H1 (cell line): ENCODE results near the gene UBQLN4. TPM values are rescaled to one million over a fixed set of nuclear protein-coding genes. Genes with fewer than 3 reads are reported as not detected.

Experiments
- CTCF ChIA-PET: fragments of 300-600 bp; sonication (Branson Sonifier 250); formaldehyde crosslinking; loops from one replicate; lab custom pipeline; 2021; ENCODE audit not compliant: partially characterized antibody; lab: Charles Lee
- POLR2A ChIA-PET: fragments of 300-600 bp; sonication (Branson Sonifier 250); formaldehyde crosslinking; loops from one replicate; lab custom pipeline; 2021; ENCODE audit warnings: inconsistent platforms; ENCODE audit not compliant: partially characterized antibody; lab: Charles Lee
- DNase-seq, 2 experiments: peaks; one replicate each; pipeline versions ENCODE4 v3.0.0 to v3.0.0-alpha.2; 2010 to 2022; ENCODE audit warnings: low spot score in 2 of 2, low read depth in 1 of 2, mixed read lengths in 1 of 2
- FAIRE-seq: peaks from 2 replicates; lab custom pipeline; 2011; peaks lifted over from hg19 to GRCh38; lab: Jason Lieb, UNC
- H2AFZ ChIP-seq: 2 replicates; pipeline ENCODE4 v1.8.1; 2012; ENCODE audit warnings: low read length, inconsistent platforms
- H2AK5ac ChIP-seq: 2 replicates; pipeline ENCODE4 v1.6.1; 2013; ENCODE audit warnings: low read depth, low read length
- H2BK120ac ChIP-seq: replicated peaks from 2 replicates; pipeline ENCODE3; 2013; ENCODE audit warnings: low read depth, low read length, inconsistent platforms
- H2BK12ac ChIP-seq: 2 replicates; pipeline ENCODE4 v1.6.1; 2013; ENCODE audit warnings: low read depth, low read length
- H2BK15ac ChIP-seq: 2 replicates; pipeline ENCODE4 v1.6.1; 2013; ENCODE audit warnings: low read length
- H2BK20ac ChIP-seq: 2 replicates; pipeline ENCODE4 v1.6.1; 2013; ENCODE audit warnings: low read length
- H2BK5ac ChIP-seq: 2 replicates; pipeline ENCODE4 v1.6.1; 2013; ENCODE audit warnings: low read depth, low read length
- H3K14ac ChIP-seq: 2 replicates; pipeline ENCODE4 v1.6.1; 2013; ENCODE audit warnings: inconsistent platforms; ENCODE audit not compliant: insufficient read length
- H3K18ac ChIP-seq: 2 replicates; pipeline ENCODE4 v1.6.1; 2013; ENCODE audit warnings: low read length; ENCODE audit errors: extremely low read depth
- H3K23ac ChIP-seq: 2 replicates; pipeline ENCODE4 v1.6.1; 2013; ENCODE audit warnings: inconsistent platforms; ENCODE audit not compliant: insufficient read length
- H3K23me2 ChIP-seq: 2 replicates; pipeline ENCODE4 v1.6.1; 2013; ENCODE audit warnings: low read depth, low read length
- H3K27ac ChIP-seq: 2 replicates; pipeline ENCODE4 v1.6.1; 2011; ENCODE audit warnings: low read depth, low read length, inconsistent platforms
- H3K27me3 ChIP-seq, 4 experiments: replicated peaks in 1 of 4; 1 replicate in 1 of 4; 2 replicates in 3 of 4; pipeline versions ENCODE4 v1.6.1 to v1.8.1; 2011 to 2013; ENCODE audit warnings: low read length in 3 of 4, mild to moderate bottlenecking in 3 of 4, inconsistent platforms in 2 of 4, mixed read lengths in 2 of 4, moderate library complexity in 1 of 4; ENCODE audit not compliant: control insufficient read depth in 3 of 4, insufficient read depth in 3 of 4; ENCODE audit errors: extremely low read depth in 1 of 4
- H3K36me3 ChIP-seq, 4 experiments: 2 replicates each; pipeline versions ENCODE4 v1.6.1 to v1.8.1; 2011 to 2013; ENCODE audit warnings: mild to moderate bottlenecking in 4 of 4, low read length in 3 of 4, moderate library complexity in 2 of 4, control low read depth in 1 of 4, inconsistent platforms in 1 of 4; ENCODE audit not compliant: insufficient read depth in 4 of 4, control insufficient read depth in 2 of 4
- H3K4ac ChIP-seq: replicated peaks from 2 replicates; pipeline ENCODE3; 2013; ENCODE audit warnings: low read length, low read depth, mixed read lengths, inconsistent platforms; ENCODE audit not compliant: insufficient read length
- H3K4me1 ChIP-seq, 4 experiments: replicated peaks in 1 of 4; 1 replicate in 1 of 4; 2 replicates in 3 of 4; pipeline versions ENCODE4 v1.6.1 to v1.8.1; 2011 to 2013; ENCODE audit warnings: low read length in 3 of 4, inconsistent platforms in 2 of 4, mixed read lengths in 1 of 4; ENCODE audit not compliant: insufficient read depth in 4 of 4, control insufficient read depth in 3 of 4
- H3K4me2 ChIP-seq, 2 experiments: 2 replicates each; pipeline versions ENCODE4 v1.6.1 to v1.8.1; 2011 to 2013; ENCODE audit warnings: low read depth in 2 of 2, low read length in 2 of 2, control low read depth in 1 of 2, inconsistent platforms in 1 of 2, mild to moderate bottlenecking in 1 of 2; ENCODE audit not compliant: insufficient read depth in 1 of 2
- H3K4me3 ChIP-seq, 4 experiments: fragments of 200-600, 300-600 bp in 1 of 4; sonication (generic), shearing (Covaris generic), sonication (Bioruptor Twin) in 1 of 4; 2 replicates each; pipeline versions ENCODE4 v1.5.1 to v1.8.1; 2011 to 2016; ENCODE audit warnings: low read length in 4 of 4, low read depth in 3 of 4, control low read depth in 2 of 4, inconsistent platforms in 2 of 4, mild to moderate bottlenecking in 2 of 4, mixed read lengths in 1 of 4, moderate library complexity in 1 of 4; ENCODE audit not compliant: insufficient read depth in 2 of 4; ENCODE audit errors: extremely low read depth in 1 of 4
- H3K56ac ChIP-seq: replicated peaks from 2 replicates; pipeline ENCODE3; 2013; ENCODE audit warnings: low read depth, mild to moderate bottlenecking, mixed read lengths, low read length, inconsistent platforms; ENCODE audit not compliant: insufficient read length
- H3K79me1 ChIP-seq: 2 replicates; pipeline ENCODE4 v1.6.1; 2013; ENCODE audit warnings: low read depth, low read length, control low read depth
- H3K79me2 ChIP-seq, 2 experiments: 2 replicates each; pipeline versions ENCODE4 v1.6.1 to v1.8.1; 2012 to 2013; ENCODE audit warnings: low read length in 2 of 2, mild to moderate bottlenecking in 2 of 2, inconsistent platforms in 1 of 2; ENCODE audit not compliant: insufficient read depth in 2 of 2, control insufficient read depth in 1 of 2
- H3K9ac ChIP-seq, 4 experiments: replicated peaks in 1 of 4; 1 replicate in 1 of 4; 2 replicates in 3 of 4; pipeline versions ENCODE4 v1.6.1 to v1.8.1; 2011 to 2013; ENCODE audit warnings: low read depth in 3 of 4, low read length in 3 of 4, control low read depth in 2 of 4, mild to moderate bottlenecking in 2 of 4, moderate library complexity in 2 of 4, inconsistent platforms in 1 of 4; ENCODE audit errors: extremely low read depth in 1 of 4
- H3K9me3 ChIP-seq, 2 experiments: 2 replicates each; pipeline versions ENCODE4 v1.6.1 to v1.8.1; 2012 to 2013; ENCODE audit warnings: mild to moderate bottlenecking in 2 of 2, moderate library complexity in 2 of 2, control low read depth in 1 of 2, inconsistent platforms in 1 of 2, low read depth in 1 of 2, low read length in 1 of 2, mixed read lengths in 1 of 2; ENCODE audit not compliant: insufficient read depth in 2 of 2
- H4K20me1 ChIP-seq, 2 experiments: replicated peaks in 1 of 2; 2 replicates each; pipeline versions ENCODE3 to v1.8.1; 2011 to 2013; ENCODE audit warnings: inconsistent platforms in 2 of 2, low read length in 2 of 2, mild to moderate bottlenecking in 1 of 2; ENCODE audit not compliant: insufficient read depth in 2 of 2, control insufficient read depth in 1 of 2
- H4K5ac ChIP-seq: 2 replicates; pipeline ENCODE4 v1.6.1; 2013; ENCODE audit warnings: low read length, low read depth, mixed read lengths, inconsistent platforms; ENCODE audit not compliant: insufficient read length
- H4K8ac ChIP-seq: 2 replicates; pipeline ENCODE4 v1.8.0; 2013; ENCODE audit warnings: mild to moderate bottlenecking, moderate library complexity, low read length, inconsistent platforms; ENCODE audit not compliant: insufficient read depth; ENCODE audit errors: extremely low read depth
- H4K91ac ChIP-seq: replicated peaks from 2 replicates; pipeline ENCODE3; 2013; ENCODE audit warnings: low read length, mixed read lengths, inconsistent platforms; ENCODE audit not compliant: insufficient read length
- BRCA1 ChIP-seq: IDR thresholded peaks from 2 replicates; pipeline ENCODE4 v1.6.1; 2012; ENCODE audit warnings: low read depth, low read length, improper control_type of control experiment
- CREB1 ChIP-seq: IDR thresholded peaks from 2 replicates; pipeline ENCODE4 v1.6.1; 2012; ENCODE audit warnings: inconsistent platforms
- CTBP2 ChIP-seq: IDR thresholded peaks from 2 replicates; pipeline ENCODE4 v1.7.0; 2011; ENCODE audit warnings: borderline replicate concordance, mild to moderate bottlenecking, moderate library complexity, mixed read lengths, low read length; ENCODE audit not compliant: insufficient read depth, insufficient read length
- CTCF ChIP-seq, 3 experiments: IDR thresholded peaks; 1 replicate in 2 of 3; 2 replicates in 1 of 3; pipeline versions ENCODE4 v1.5.1 to v1.6.1; 2011; ENCODE audit warnings: low read length in 3 of 3, mild to moderate bottlenecking in 3 of 3, inconsistent platforms in 2 of 3, low read depth in 1 of 3, moderate library complexity in 1 of 3; ENCODE audit not compliant: insufficient read depth in 1 of 3; ENCODE audit errors: control extremely low read depth in 1 of 3
- KDM4A ChIP-seq: IDR thresholded peaks from one replicate; pipeline ENCODE4 v1.7.1; 2012; ENCODE audit warnings: low read depth, mild to moderate bottlenecking, moderate library complexity, low read length, inconsistent platforms; ENCODE audit not compliant: severe bottlenecking
- PHF8 ChIP-seq: fragments of 200-600 bp; sonication (generic); conservative IDR thresholded peaks from 2 replicates; pipeline ENCODE4 v1.7.1; 2012; ENCODE audit warnings: low read depth, mild to moderate bottlenecking, inconsistent platforms, low read length, moderate library complexity
- POLR2A ChIP-seq, 2 experiments: IDR thresholded peaks; 1 replicate in 1 of 2; 2 replicates in 1 of 2; pipeline ENCODE4 v1.6.1; 2011; ENCODE audit warnings: low read depth in 2 of 2, low read length in 2 of 2, mild to moderate bottlenecking in 2 of 2; ENCODE audit errors: control extremely low read depth in 1 of 2
- RBBP5 ChIP-seq: IDR thresholded peaks from 2 replicates; pipeline ENCODE4 v1.7.1; 2012; ENCODE audit warnings: low read depth, mild to moderate bottlenecking, inconsistent platforms, low read length, moderate library complexity, borderline replicate concordance
- RNF2 ChIP-seq: fragments of 200-900, 300-1000 bp; sonication (generic); IDR thresholded peaks from 2 replicates; pipeline ENCODE4 v1.7.1; 2016; ENCODE audit warnings: borderline replicate concordance, low read depth, mild to moderate bottlenecking, antibody characterized with exemption, low read length; ENCODE audit not compliant: poor library complexity, severe bottlenecking; ENCODE audit errors: missing control alignments
- SP1 ChIP-seq: IDR thresholded peaks from 2 replicates; pipeline ENCODE4 v1.6.1; 2011; ENCODE audit warnings: low read depth, low read length
- WGBS, 2 experiments: shearing (Covaris generic) in 1 of 2; methylation state at CpG; one replicate each; pipeline versions ENCODE4 v1.1.6 to v1.1.7; 2013 to 2015; ENCODE audit warnings: low lambda C conversion rate in 2 of 2, mixed read lengths in 2 of 2, inconsistent platforms in 1 of 2, low coverage in 1 of 2, missing lambda C conversion rate in 1 of 2; ENCODE audit not compliant: insufficient replicate concordance in 2 of 2, insufficient coverage in 1 of 2, insufficient read length in 1 of 2; ENCODE audit errors: extremely low coverage in 1 of 2, missing lambda C conversion rate in 1 of 2; 5-methylcytosine and 5-hydroxymethylcytosine counted together
- polyA plus RNA-seq, 7 experiments: library from polyadenylated mRNA; depleted of rRNA in 3 of 7; stranded (reverse) in 5 of 7; unstranded in 2 of 7; fragments of >200 nt in 5 of 7; fragments of 200-250 nt in 2 of 7; gene quantifications; 1 replicate in 5 of 7; 2 replicates in 1 of 7; 4 replicates in 1 of 7; pipeline versions ENCODE4 v1.2.1 to v1.2.3, GENCODE V29; 2011 to 2013; ENCODE audit warnings: missing spikeins in 2 of 7, mixed read lengths in 2 of 7
- total RNA-seq: library from RNA; stranded (reverse); fragmentation: NEBNext Ultra II Directional; extraction: Animal tissue kit (Norgen Biotek cat#: 25700); gene quantifications from 2 replicates; pipeline ENCODE4 v1.2.1, GENCODE V29; 2021

Gene UBQLN4
- total and polyA plus RNA-seq, 2 of the 8 experiments (the other 6 are each of a cell fraction or from before 2014, with no cell fraction given), result 37.7 to 52.0 TPM

- WGBS, 2 experiments, result 0% methylated on average over 1 of the region's 10 CpGs; no CpG with 5 or more reads in 1 of the 2 experiments
- H4K91ac ChIP-seq, result peak overlapping the region; percentile 94
- H4K20me1 ChIP-seq, result peaks cover 14 to 22% of the 10 kb centered on the region in 2 experiments
- no peak overlapping the region for H2AFZ ChIP-seq
- no peaks in the 10 kb centered on the region for H3K27me3 ChIP-seq
- no peak overlapping the region for H3K23ac ChIP-seq
- H3K56ac ChIP-seq, result peak overlapping the region; percentile 93
- peak overlapping the region; percentile 69 for H2BK120ac ChIP-seq
- H3K23me2 ChIP-seq, result peaks cover 14% of the 10 kb centered on the region
- DNase-seq, result no peak
- peaks cover 19 to 72% of the 10 kb centered on the region in 2 experiments for H3K79me2 ChIP-seq
- CTCF ChIA-PET, result interaction anchor here (0.8 to 29.5 kb wide), 6 partner anchors 9 to 106 kb away, joined by 3 to 1994 read pairs (median 6); partner anchors contain the start of gene LMNA
- peak overlapping the region; percentile 94 for H4K5ac ChIP-seq
- POLR2A ChIA-PET, result interaction anchor here (1.0 to 29.6 kb wide), 17 partner anchors 8 to 148 kb away, joined by 3 to 763 read pairs (median 11); partner anchors contain the start of genes ARHGEF2, KHDC4, LMNA and RAB25
- no peak overlapping the region for H2BK15ac ChIP-seq
- H3K4ac ChIP-seq, result peak overlapping the region; percentile 87
- peak; percentile 38; the same call in 1 of the 2 replicates for TF ChIP-seq PHF8
- peak; percentile 32 for TF ChIP-seq KDM4A
- TF ChIP-seq RNF2, result no peak
- 0 out of 3 replicates have a peak, but pooled peaks of 1 of the 2 experiments have one; percentile 2 for TF ChIP-seq POLR2A (IDR thresholded peaks at IDR 0.05; ENCODE audit: control extremely low read depth in 1 of 2, low read depth in 2 of 2, low read length in 2 of 2)
- no peak for TF ChIP-seq CTBP2
- TF ChIP-seq CREB1, result no peak
- no peak for TF ChIP-seq CTCF (IDR thresholded peaks at IDR 0.05; ENCODE audit: control extremely low read depth in 1 of 3, insufficient read depth in 1 of 3, low read depth in 1 of 3, low read length in 3 of 3)
- 0 out of 2 replicates have a peak, but pooled peaks have one; percentile 7 for TF ChIP-seq SP1
- TF ChIP-seq BRCA1, result no peak
- TF ChIP-seq RBBP5, result no peak
- TF ChIP-seq, all 59 proteins: peak for 4
- Histone ChIP-seq H3K4me2 (peak overlapping the region; percentile 60 to 79), H3K4me1 (peaks cover 15 to 29% (median 16%) of the 10 kb centered on the region in 4 experiments), H2AK5ac (no peak overlapping the region), H3K9ac (peak overlapping the region; percentile 49 to 68 (median 60)), H3K79me1 (peaks cover 14% of the 10 kb centered on the region), H4K8ac (0 out of 2 replicates have a peak overlapping the region, but pooled peaks have one; percentile 71), H3K9me3 (no peaks in the 10 kb centered on the region), H3K18ac (peak overlapping the region; percentile 97), H2BK5ac (peak overlapping the region; percentile 90), H3K14ac (peak overlapping the region; percentile 78), H3K27ac (peak overlapping the region; percentile 65; the same call in 1 of the 2 replicates), H2BK12ac (no peak overlapping the region), H3K36me3 (peaks cover 0 to 10% (median 4%) of the 10 kb centered on the region in 4 experiments; a peak in 4 of 8 replicates), H3K4me3 (peak overlapping the region; percentile 71 to 98 (median 85)), H2BK20ac (no peak overlapping the region)
- FAIRE-seq, result no peak
Measured at GRCh38 chr1:156081917-156082308, 28.3 kb upstream of the UBQLN4 start.
